Measurements from ENCODE around the gene CASQ2. TPM values are rescaled to one million over a fixed set of nuclear protein-coding genes. Genes with fewer than 3 reads are reported as not detected.
A peak's percentile ranks its signal among the peaks of the same experiment; 100 is the strongest.

CASQ2 gene
- total and polyA plus RNA-seq, 2 donors (not counting 3 experiments of a cell fraction or from before 2014, with no cell fraction given) = not detected

- Histone ChIP-seq H3K36me3 (ENCODE audit: control insufficient read depth in 2 of 2, extremely low read depth in 1 of 2, insufficient read depth in 2 of 2, low read length in 2 of 2) (peaks cover 6 to 16% of the 10 kb centered on the region in 2 experiments), H2AFZ (ENCODE audit: low read depth, low read length) (no peak overlapping the region), H3K9me1 (replicated peaks; ENCODE audit: control insufficient read depth, extremely low read depth, insufficient read depth, low read length) (no peaks in the 10 kb centered on the region), H3K9ac (replicated peaks; ENCODE audit: extremely low read depth, insufficient read depth, low read length) (no peak overlapping the region), H4K20me1 (replicated peaks; ENCODE audit: control insufficient read depth, extremely low read depth, insufficient read depth, low read length) (peaks cover 3% of the 10 kb centered on the region), H3K27ac (ENCODE audit: insufficient read depth, low read depth, low read length) (no peak overlapping the region), H3K9me3 (replicated peaks; ENCODE audit: control insufficient read depth, insufficient read depth, low read length) (no peaks in the 10 kb centered on the region), H3K4me1 (ENCODE audit: control insufficient read depth, extremely low read depth, insufficient read depth, low read length) (peaks cover 9% of the 10 kb centered on the region), H3K79me2 (ENCODE audit: control insufficient read depth, insufficient read depth, low read length) (peaks cover 4% of the 10 kb centered on the region), H3K4me2 (ENCODE audit: insufficient read depth, low read length) (no peak overlapping the region), H3K27me3 (ENCODE audit: control insufficient read depth in 2 of 2, insufficient read depth in 2 of 2, low read length in 2 of 2) (no peaks in the 10 kb centered on the region), H3K4me3 (replicated peaks in 1 of 3; ENCODE audit: insufficient read depth in 1 of 3, low read depth in 1 of 3, low read length in 3 of 3) (no peak overlapping the region)
- CTCF ChIA-PET = interaction anchor here (1.5 kb wide), 2 partner anchors 40 to 58 kb away, joined by 4 to 5 read pairs; no protein-coding TSS in a partner anchor
- no peak for DNase-seq (ENCODE audit: low read depth, low spot score)
- FAIRE-seq = peak; percentile 28
- no peak for TF ChIP-seq POLR2AphosphoS5 (IDR thresholded peaks at IDR 0.05; ENCODE audit: insufficient read depth, low read depth, low read length)
- BruUV-seq (replicated peaks) = no TSS peak
- dilution Hi-C loops (cut with MboI; ENCODE audit: extremely low pct_ligation_motif_present, low sequenced_read_pairs) (no loop called here), intact Hi-C loops (cut with micrococcal nuclease) (no loop called here)
- POLR2A ChIA-PET = no interaction called here
Measured at GRCh38 chr1:115666702-115667101, 101.8 kb downstream of the CASQ2 start.

GRCh38 chr1:115666206-115666605, 102.3 kb downstream of the CASQ2 start:
- Histone ChIP-seq H3K27me3 (ENCODE audit: control insufficient read depth in 2 of 2, insufficient read depth in 2 of 2, low read length in 2 of 2) (no peaks in the 10 kb centered on the region), H3K27ac (ENCODE audit: insufficient read depth, low read depth, low read length) (no peak overlapping the region), H3K9ac (replicated peaks; ENCODE audit: extremely low read depth, insufficient read depth, low read length) (no peak overlapping the region), H3K9me1 (replicated peaks; ENCODE audit: control insufficient read depth, extremely low read depth, insufficient read depth, low read length) (no peaks in the 10 kb centered on the region), H3K9me3 (replicated peaks; ENCODE audit: control insufficient read depth, insufficient read depth, low read length) (no peaks in the 10 kb centered on the region), H4K20me1 (replicated peaks; ENCODE audit: control insufficient read depth, extremely low read depth, insufficient read depth, low read length) (peaks cover 3% of the 10 kb centered on the region), H3K4me2 (ENCODE audit: insufficient read depth, low read length) (no peak overlapping the region), H2AFZ (ENCODE audit: low read depth, low read length) (no peak overlapping the region), H3K4me3 (replicated peaks in 1 of 3; ENCODE audit: insufficient read depth in 1 of 3, low read depth in 1 of 3, low read length in 3 of 3) (no peak overlapping the region), H3K36me3 (ENCODE audit: control insufficient read depth in 2 of 2, extremely low read depth in 1 of 2, insufficient read depth in 2 of 2, low read length in 2 of 2) (peaks cover 6 to 16% of the 10 kb centered on the region in 2 experiments), H3K4me1 (ENCODE audit: control insufficient read depth, extremely low read depth, insufficient read depth, low read length) (peaks cover 9% of the 10 kb centered on the region), H3K79me2 (ENCODE audit: control insufficient read depth, insufficient read depth, low read length) (peaks cover 4% of the 10 kb centered on the region)
- ChIA-PET CTCF (interaction anchor here (1.5 kb wide), 2 partner anchors 40 to 58 kb away, joined by 4 to 5 read pairs; no protein-coding TSS in a partner anchor), POLR2A (no interaction called here)
- intact Hi-C loops (cut with micrococcal nuclease) = no loop called here
- dilution Hi-C loops (cut with MboI; ENCODE audit: extremely low pct_ligation_motif_present, low sequenced_read_pairs) = no loop called here
- FAIRE-seq (no peak), DNase-seq (ENCODE audit: low read depth, low spot score) (no peak)
- BruUV-seq (replicated peaks) = no TSS peak
- TF ChIP-seq JUN (IDR thresholded peaks at IDR 0.05; ENCODE audit: borderline replicate concordance, insufficient read depth, insufficient read length, low read depth) (no peak), POLR2A (IDR thresholded peaks at IDR 0.05; ENCODE audit: low read depth, low read length) (no peak), GATA2 (IDR thresholded peaks at IDR 0.05; ENCODE audit: insufficient read depth, insufficient read length, low read depth, low read length) (no peak), MYC (IDR thresholded peaks at IDR 0.05; ENCODE audit: low read depth, low read length) (no peak), MAX (IDR thresholded peaks at IDR 0.05; ENCODE audit: insufficient read depth, insufficient read length) (no peak), POLR2AphosphoS5 (IDR thresholded peaks at IDR 0.05; ENCODE audit: insufficient read depth, low read depth, low read length) (no peak), CTCF (IDR thresholded peaks at IDR 0.05; ENCODE audit: extremely low read depth in 1 of 2, insufficient read depth in 1 of 2, low read depth in 1 of 2, low read length in 2 of 2) (no peak), FOS (IDR thresholded peaks at IDR 0.05; ENCODE audit: borderline replicate concordance, insufficient read depth, low read length) (no peak), EZH2 (IDR thresholded peaks at IDR 0.05; ENCODE audit: borderline replicate concordance, low read depth, low read length, severe bottlenecking) (no peak)

Measured in endothelial cell of umbilical vein (primary cell).